ENCODE results near the gene KRT77. TPM values are rescaled to one million over a fixed set of nuclear protein-coding genes. Genes with fewer than 3 reads are reported as not detected.
"Not testable (repeated sequence)": the region's sequence is repeated elsewhere in the genome, so short reads cannot be mapped to it uniquely, and the experiment has no call there.

The KRT77 gene
- not detected in 2 replicates for total RNA-seq (2014; rRNA removed; shearing (Covaris generic); ENCODE audit: low replicate concordance)

DNA sequence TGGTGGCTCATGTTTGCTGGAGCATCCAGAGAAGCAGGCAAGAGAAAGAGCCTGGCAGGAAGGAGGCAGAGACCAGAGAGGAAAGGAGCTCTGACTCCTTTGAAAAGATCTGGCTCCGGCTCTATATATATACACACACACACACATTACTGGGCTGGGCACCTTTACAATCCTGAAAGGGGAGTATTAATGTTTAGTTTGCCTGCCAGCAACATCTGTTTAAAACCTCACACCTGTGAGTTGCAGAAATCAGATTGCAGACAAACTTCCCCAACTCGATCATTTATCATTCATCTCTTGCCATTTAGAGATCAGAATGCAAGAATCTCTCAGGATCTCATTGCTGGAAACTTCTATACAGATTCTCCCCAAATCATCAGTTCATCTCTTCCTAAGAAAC is at the start of gene KRT77:
KRT77 (minus strand) TSS at position 101 of the 400 bp plus-strand sequence; CDS start at position 11, 90 bp downstream.
- no peak for DNase-seq
- no peaks in the 10 kb centered on the region for H3K9me3 ChIP-seq (ENCODE audit: low read length)
- no peak within 1 kb of the TSS for H3K4me3 ChIP-seq (ENCODE audit: low read length)
- H3K4me2 ChIP-seq (ENCODE audit: low read depth, low read length, poor library complexity, severe bottlenecking), result no peak within 1 kb of the TSS
- peaks cover 8% of the 10 kb centered on the region; the same call in 1 of the 2 replicates for H3K4me1 ChIP-seq (ENCODE audit: low read length)
- H3K9me2 ChIP-seq (replicated peaks; ENCODE audit: insufficient read depth, low read length), result no peaks in the 10 kb centered on the region
- no peak within 1 kb of the TSS for H2AFZ ChIP-seq (ENCODE audit: low read length)
- no peaks in the 10 kb centered on the region for H4K20me1 ChIP-seq (ENCODE audit: insufficient read depth, low read depth, low read length)
- no peak within 1 kb of the TSS for H3K27ac ChIP-seq (ENCODE audit: low read length)
- H3K79me2 ChIP-seq (ENCODE audit: low read length), result no peaks in the 10 kb centered on the region
- H3K36me3 ChIP-seq (ENCODE audit: insufficient read depth, low read length), result no peaks in the 10 kb centered on the region
- H3K9ac ChIP-seq (ENCODE audit: low read length), result no peak within 1 kb of the TSS
- no peaks in the 10 kb centered on the region for H3K27me3 ChIP-seq (ENCODE audit: low read length)

DNA sequence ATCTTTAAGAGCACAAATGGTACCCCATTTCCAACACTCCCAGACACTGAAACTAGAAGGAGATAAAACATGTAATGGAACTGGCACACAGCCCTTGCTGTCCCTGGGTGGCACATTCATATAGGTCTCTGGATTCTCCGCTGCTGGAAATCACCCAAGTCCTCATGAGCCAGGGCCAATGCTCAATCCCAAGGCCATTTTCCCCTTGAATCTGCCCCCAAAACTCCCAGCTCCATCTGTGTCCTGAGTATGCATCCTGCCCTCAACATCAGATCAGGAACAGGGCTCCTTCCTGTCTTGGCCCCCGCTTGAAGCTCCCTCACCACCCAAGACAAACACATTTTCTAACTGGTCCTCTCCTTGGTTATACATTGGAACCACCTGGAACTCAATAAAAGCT is 49.2 kb upstream of the KRT77 start:
- no peaks in the 10 kb centered on the region; the same call in 1 of the 2 replicates for H3K27me3 ChIP-seq (ENCODE audit: low read length)
- DNase-seq, result no peak
- no peaks in the 10 kb centered on the region for H3K9me3 ChIP-seq (ENCODE audit: low read length)
- no peak overlapping the region for H2AFZ ChIP-seq (ENCODE audit: low read length)
- H3K27ac ChIP-seq (ENCODE audit: low read length), result no peak overlapping the region
- no peaks in the 10 kb centered on the region for H4K20me1 ChIP-seq (ENCODE audit: insufficient read depth, low read depth, low read length)
- no peaks in the 10 kb centered on the region for H3K79me2 ChIP-seq (ENCODE audit: low read length)
- H3K36me3 ChIP-seq (ENCODE audit: insufficient read depth, low read length), result no peaks in the 10 kb centered on the region
- H3K4me2 ChIP-seq (ENCODE audit: low read depth, low read length, poor library complexity, severe bottlenecking), result no peak overlapping the region
- H3K4me1 ChIP-seq (ENCODE audit: low read length), result no peaks in the 10 kb centered on the region
- no peak overlapping the region for H3K9ac ChIP-seq (ENCODE audit: low read length)
- no peak overlapping the region for H3K4me3 ChIP-seq (ENCODE audit: low read length)
- no peaks in the 10 kb centered on the region for H3K9me2 ChIP-seq (replicated peaks; ENCODE audit: insufficient read depth, low read length)

DNA sequence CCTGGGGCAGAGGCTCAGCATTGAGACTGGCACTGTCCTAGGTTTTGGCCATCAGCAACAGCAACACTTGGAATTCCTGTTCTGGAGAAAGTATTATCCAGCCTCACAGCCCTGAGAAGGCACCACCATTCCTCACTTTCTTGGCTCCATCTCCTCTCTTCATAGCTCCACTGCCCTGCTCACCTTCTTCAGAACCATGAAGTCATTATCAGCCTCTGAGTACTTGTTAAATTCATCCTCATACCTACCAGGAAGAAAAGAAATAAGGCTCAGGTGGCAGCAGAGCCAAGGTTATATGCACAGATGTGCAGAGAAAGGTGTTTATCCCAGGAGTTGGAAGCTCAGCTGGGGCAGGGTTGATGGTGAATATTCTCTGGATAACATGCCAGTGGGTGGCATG is 48.5 kb upstream of the KRT77 start:
- Histone ChIP-seq H3K27ac (ENCODE audit: low read length) (no peak overlapping the region), H3K4me3 (ENCODE audit: low read length) (no peak overlapping the region), H3K9ac (ENCODE audit: low read length) (no peak overlapping the region), H3K36me3 (ENCODE audit: insufficient read depth, low read length) (no peaks in the 10 kb centered on the region), H3K4me1 (ENCODE audit: low read length) (no peaks in the 10 kb centered on the region), H2AFZ (ENCODE audit: low read length) (no peak overlapping the region), H3K79me2 (ENCODE audit: low read length) (no peaks in the 10 kb centered on the region), H3K9me3 (ENCODE audit: low read length) (no peaks in the 10 kb centered on the region), H3K9me2 (replicated peaks; ENCODE audit: insufficient read depth, low read length) (no peaks in the 10 kb centered on the region), H3K27me3 (ENCODE audit: low read length) (no peaks in the 10 kb centered on the region; the same call in 1 of the 2 replicates), H4K20me1 (ENCODE audit: insufficient read depth, low read depth, low read length) (no peaks in the 10 kb centered on the region), H3K4me2 (ENCODE audit: low read depth, low read length, poor library complexity, severe bottlenecking) (no peak overlapping the region)
- DNase-seq, result no peak

DNA sequence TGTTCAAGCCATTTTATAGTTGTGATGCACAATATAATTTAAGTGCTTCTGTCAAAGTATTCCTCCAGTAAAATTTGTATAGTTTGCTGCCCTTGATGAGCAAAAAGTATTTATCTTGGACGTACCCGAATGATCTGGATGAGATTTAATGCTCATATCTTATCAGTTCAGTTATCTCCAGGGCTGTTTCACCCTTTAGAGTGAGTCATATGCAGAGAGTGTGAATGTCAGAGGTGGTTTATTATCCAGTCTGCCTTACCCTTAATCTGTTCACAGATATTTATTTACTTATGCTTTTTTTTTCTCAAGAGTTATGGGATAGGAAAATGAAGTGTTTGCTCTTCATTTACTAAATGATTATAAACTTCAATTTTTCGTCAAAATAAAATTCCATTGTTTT is 47.2 kb upstream of the KRT77 start:
- not testable (repeated sequence) for H3K4me3 ChIP-seq (ENCODE audit: low read length); H3K27ac ChIP-seq (ENCODE audit: low read length); H2AFZ ChIP-seq (ENCODE audit: low read length); DNase-seq; H3K4me2 ChIP-seq (ENCODE audit: low read depth, low read length, poor library complexity, severe bottlenecking); H3K4me1 ChIP-seq (ENCODE audit: low read length); H3K9ac ChIP-seq (ENCODE audit: low read length); H3K9me2 ChIP-seq (replicated peaks; ENCODE audit: insufficient read depth, low read length); H3K36me3 ChIP-seq (ENCODE audit: insufficient read depth, low read length); H3K27me3 ChIP-seq (ENCODE audit: low read length); H3K79me2 ChIP-seq (ENCODE audit: low read length); H4K20me1 ChIP-seq (ENCODE audit: insufficient read depth, low read depth, low read length); H3K9me3 ChIP-seq (ENCODE audit: low read length)

DNA sequence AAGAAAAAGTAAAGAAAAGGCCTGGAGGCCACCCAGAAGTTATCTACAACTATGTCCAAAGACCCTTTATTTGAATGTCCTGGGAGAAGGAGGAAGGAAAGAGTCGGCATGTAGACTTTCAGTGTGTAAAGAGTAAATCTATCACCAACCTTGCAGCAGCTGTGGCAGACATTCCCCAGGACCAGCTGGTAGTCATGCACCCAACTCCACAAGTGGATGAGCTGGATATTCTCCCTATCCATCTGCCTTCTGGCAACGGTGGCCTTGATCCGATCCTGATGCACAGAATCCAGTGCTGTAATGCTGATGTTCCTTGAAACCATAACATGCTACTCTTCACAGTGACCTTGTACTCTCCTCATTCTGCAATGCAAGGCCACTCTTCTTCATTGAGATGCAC is 46.5 kb upstream of the KRT77 start:
- Histone ChIP-seq H3K36me3 (ENCODE audit: insufficient read depth, low read length) (no peaks in the 10 kb centered on the region), H4K20me1 (ENCODE audit: insufficient read depth, low read depth, low read length) (no peaks in the 10 kb centered on the region), H3K4me1 (ENCODE audit: low read length) (no peaks in the 10 kb centered on the region), H3K4me2 (ENCODE audit: low read depth, low read length, poor library complexity, severe bottlenecking) (no peak overlapping the region), H3K79me2 (ENCODE audit: low read length) (no peaks in the 10 kb centered on the region), H3K27me3 (ENCODE audit: low read length) (no peaks in the 10 kb centered on the region; the same call in 1 of the 2 replicates), H3K27ac (ENCODE audit: low read length) (no peak overlapping the region), H2AFZ (ENCODE audit: low read length) (no peak overlapping the region), H3K9me3 (ENCODE audit: low read length) (no peaks in the 10 kb centered on the region), H3K4me3 (ENCODE audit: low read length) (no peak overlapping the region), H3K9ac (ENCODE audit: low read length) (no peak overlapping the region), H3K9me2 (replicated peaks; ENCODE audit: insufficient read depth, low read length) (no peaks in the 10 kb centered on the region)
- no peak for DNase-seq

DNA sequence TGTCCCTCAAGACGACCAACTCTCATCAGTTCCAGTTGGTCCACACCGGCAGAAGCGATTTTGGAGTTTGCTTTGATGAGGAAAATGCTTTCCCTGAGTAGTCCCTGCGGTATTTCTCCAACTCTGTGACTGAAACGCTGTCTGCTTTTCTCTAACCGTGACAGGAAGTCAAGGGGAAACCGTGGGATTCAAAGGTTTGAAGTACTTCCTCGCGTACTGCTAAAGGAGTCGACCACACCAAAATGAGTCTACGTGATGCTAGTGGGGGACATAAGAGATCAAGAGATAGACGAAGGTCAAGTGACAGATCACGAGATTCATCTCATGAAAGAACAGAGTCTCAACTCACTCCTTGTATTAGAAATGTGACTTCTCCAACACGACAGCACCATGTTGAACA is 45.3 kb upstream of the KRT77 start:
- H3K9ac ChIP-seq (ENCODE audit: low read length), result no peak overlapping the region
- no peak overlapping the region for H3K27ac ChIP-seq (ENCODE audit: low read length)
- H3K9me2 ChIP-seq (replicated peaks; ENCODE audit: insufficient read depth, low read length), result no peaks in the 10 kb centered on the region
- H3K4me3 ChIP-seq (ENCODE audit: low read length), result no peak overlapping the region
- no peak overlapping the region for H3K4me2 ChIP-seq (ENCODE audit: low read depth, low read length, poor library complexity, severe bottlenecking)
- H3K4me1 ChIP-seq (ENCODE audit: low read length), result no peaks in the 10 kb centered on the region
- H2AFZ ChIP-seq (ENCODE audit: low read length), result no peak overlapping the region
- H3K79me2 ChIP-seq (ENCODE audit: low read length), result no peaks in the 10 kb centered on the region
- DNase-seq, result no peak
- no peaks in the 10 kb centered on the region; the same call in 1 of the 2 replicates for H3K27me3 ChIP-seq (ENCODE audit: low read length)
- no peaks in the 10 kb centered on the region for H3K9me3 ChIP-seq (ENCODE audit: low read length)
- H3K36me3 ChIP-seq (ENCODE audit: insufficient read depth, low read length), result no peaks in the 10 kb centered on the region
- no peaks in the 10 kb centered on the region for H4K20me1 ChIP-seq (ENCODE audit: insufficient read depth, low read depth, low read length)

DNA sequence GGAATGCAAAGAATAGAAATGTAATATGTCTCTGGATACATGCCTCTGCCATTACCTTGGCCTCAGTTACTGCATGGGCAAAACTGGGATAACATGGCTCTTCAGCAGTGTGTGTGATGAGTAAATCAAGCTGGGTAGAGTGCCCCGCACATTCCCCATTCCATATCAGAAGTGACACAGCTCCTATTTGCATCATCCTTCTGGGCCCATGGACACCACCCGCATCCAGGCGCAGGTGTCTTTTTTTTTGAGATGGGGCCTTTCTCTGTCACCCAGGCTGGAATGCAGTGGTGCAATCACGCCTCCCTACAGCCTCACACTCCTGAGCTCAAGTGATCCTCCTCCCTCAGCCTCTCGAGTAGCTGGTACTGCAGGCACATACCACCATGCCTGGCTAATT is 42.2 kb upstream of the KRT77 start:
- Histone ChIP-seq H3K36me3 (ENCODE audit: insufficient read depth, low read length) (no peaks in the 10 kb centered on the region), H3K9me2 (replicated peaks; ENCODE audit: insufficient read depth, low read length) (no peaks in the 10 kb centered on the region), H3K9me3 (ENCODE audit: low read length) (no peaks in the 10 kb centered on the region), H3K79me2 (ENCODE audit: low read length) (no peaks in the 10 kb centered on the region), H3K4me1 (ENCODE audit: low read length) (peaks cover 13% of the 10 kb centered on the region), H3K4me3 (ENCODE audit: low read length) (no peak overlapping the region), H3K4me2 (ENCODE audit: low read depth, low read length, poor library complexity, severe bottlenecking) (no peak overlapping the region), H3K27ac (ENCODE audit: low read length) (no peak overlapping the region), H2AFZ (ENCODE audit: low read length) (no peak overlapping the region), H4K20me1 (ENCODE audit: insufficient read depth, low read depth, low read length) (peaks cover 3% of the 10 kb centered on the region; the same call in 1 of the 2 replicates), H3K27me3 (ENCODE audit: low read length) (no peaks in the 10 kb centered on the region; the same call in 1 of the 2 replicates), H3K9ac (ENCODE audit: low read length) (no peak overlapping the region)
- DNase-seq, result no peak

DNA sequence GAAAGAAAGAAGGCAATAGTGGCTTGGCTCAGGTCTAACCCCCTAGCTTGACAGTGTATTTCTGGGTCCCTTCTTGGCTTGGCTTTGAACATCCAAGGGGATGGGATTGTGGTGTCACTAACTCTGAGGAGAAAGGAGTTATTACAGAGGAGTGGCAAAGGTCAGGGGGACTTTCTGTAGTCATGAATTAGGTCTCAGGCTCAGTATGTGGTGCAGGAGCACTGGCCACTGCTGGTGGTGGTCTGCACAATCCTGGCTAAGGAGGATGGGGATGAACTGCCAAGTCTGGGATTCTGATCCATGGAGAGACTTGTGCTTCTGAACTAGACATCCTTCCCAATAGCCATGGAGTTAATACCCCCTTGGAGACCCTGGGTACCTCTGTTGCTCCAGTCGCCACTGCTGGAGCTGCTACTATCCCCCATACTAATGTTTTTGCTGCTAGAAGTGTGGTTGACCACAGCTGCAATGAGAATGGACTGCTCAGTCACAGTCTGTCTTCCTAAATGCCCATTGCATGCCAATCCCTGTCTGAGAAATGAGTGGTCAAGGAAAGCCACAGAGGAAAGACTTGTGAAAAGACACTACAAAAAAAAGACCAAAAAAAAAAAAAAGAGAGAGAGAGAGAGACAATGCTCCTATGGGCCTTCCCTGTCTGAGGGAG is 41.3 kb upstream of the KRT77 start:
- no peak for DNase-seq
- Histone ChIP-seq H3K36me3 (ENCODE audit: insufficient read depth, low read length) (no peaks in the 10 kb centered on the region), H3K4me2 (ENCODE audit: low read depth, low read length, poor library complexity, severe bottlenecking) (no peak overlapping the region), H3K4me3 (ENCODE audit: low read length) (no peak overlapping the region), H3K27me3 (ENCODE audit: low read length) (no peaks in the 10 kb centered on the region; the same call in 1 of the 2 replicates), H3K27ac (ENCODE audit: low read length) (no peak overlapping the region), H3K9me3 (ENCODE audit: low read length) (no peaks in the 10 kb centered on the region), H3K79me2 (ENCODE audit: low read length) (no peaks in the 10 kb centered on the region), H3K4me1 (ENCODE audit: low read length) (peaks cover 23% of the 10 kb centered on the region), H3K9me2 (replicated peaks; ENCODE audit: insufficient read depth, low read length) (no peaks in the 10 kb centered on the region), H3K9ac (ENCODE audit: low read length) (no peak overlapping the region), H2AFZ (ENCODE audit: low read length) (no peak overlapping the region), H4K20me1 (ENCODE audit: insufficient read depth, low read depth, low read length) (peaks cover 8% of the 10 kb centered on the region; the same call in 1 of the 2 replicates)
